ENCODE results near the gene SRPK2.

SRPK2 gene

DNA sequence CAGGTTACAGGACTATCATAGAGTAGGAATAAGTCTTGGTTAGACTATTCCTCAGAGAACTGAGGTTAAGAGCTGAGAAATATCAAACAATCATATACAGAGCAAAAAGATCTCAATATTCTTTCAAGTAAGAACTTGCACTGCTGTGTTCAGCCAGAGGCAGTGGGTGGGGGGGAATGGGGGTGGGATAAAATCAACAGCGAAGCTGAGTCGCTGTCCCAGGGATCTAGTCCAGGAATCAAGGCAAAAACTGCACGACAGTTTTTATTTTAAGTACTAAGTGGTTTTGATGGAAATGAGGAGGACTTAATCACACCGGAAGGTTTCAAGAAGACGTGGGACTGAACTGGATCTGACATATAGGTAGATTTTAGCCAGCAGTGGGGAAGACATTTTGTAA is 159.1 kb downstream of the SRPK2 start:
- FAIRE-seq (no peak), DNase-seq (ENCODE audit: insufficient read length, low spot score) (no peak)

DNA sequence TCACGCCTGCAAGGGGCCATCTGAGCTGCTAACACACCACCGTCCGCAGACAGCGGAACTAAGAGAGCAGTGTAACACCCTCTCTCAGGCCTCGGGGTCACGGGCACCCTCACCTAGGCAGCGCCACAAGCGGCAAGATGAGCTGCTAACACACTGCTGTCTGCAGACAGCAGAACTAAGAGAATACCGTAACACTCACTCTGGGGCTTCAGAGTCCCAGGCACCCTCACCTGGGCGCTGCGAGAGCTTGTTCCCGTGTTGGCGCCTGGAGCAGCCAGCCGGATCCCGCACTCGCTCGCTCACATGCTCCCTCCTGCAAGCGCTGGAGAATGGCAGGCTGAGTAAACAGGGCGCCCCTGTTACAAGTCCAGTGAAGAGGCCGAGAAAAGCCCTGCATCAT is 160.2 kb downstream of the SRPK2 start:
- FAIRE-seq (no peak), DNase-seq (ENCODE audit: insufficient read length, low spot score) (no peak)

DNA sequence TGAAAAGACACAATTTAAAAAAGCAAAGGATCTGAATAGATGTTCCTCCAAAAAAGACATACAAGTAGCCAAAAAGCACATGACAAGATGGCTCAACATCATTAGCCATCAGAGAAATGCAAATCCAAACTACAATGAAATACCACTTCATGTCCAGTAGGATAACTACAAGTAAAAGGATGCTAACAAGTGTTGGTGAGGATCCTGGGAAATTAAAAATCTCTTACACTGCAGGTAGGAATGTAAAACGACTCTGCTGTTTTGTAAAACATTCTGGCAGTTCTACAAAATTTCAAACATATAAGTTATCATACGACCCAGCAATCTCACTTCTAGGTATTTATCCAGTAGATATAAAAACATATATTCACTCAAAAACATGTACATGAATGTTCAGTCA is 161.3 kb downstream of the SRPK2 start:
- FAIRE-seq (no peak), DNase-seq (ENCODE audit: insufficient read length, low spot score) (no peak)

DNA sequence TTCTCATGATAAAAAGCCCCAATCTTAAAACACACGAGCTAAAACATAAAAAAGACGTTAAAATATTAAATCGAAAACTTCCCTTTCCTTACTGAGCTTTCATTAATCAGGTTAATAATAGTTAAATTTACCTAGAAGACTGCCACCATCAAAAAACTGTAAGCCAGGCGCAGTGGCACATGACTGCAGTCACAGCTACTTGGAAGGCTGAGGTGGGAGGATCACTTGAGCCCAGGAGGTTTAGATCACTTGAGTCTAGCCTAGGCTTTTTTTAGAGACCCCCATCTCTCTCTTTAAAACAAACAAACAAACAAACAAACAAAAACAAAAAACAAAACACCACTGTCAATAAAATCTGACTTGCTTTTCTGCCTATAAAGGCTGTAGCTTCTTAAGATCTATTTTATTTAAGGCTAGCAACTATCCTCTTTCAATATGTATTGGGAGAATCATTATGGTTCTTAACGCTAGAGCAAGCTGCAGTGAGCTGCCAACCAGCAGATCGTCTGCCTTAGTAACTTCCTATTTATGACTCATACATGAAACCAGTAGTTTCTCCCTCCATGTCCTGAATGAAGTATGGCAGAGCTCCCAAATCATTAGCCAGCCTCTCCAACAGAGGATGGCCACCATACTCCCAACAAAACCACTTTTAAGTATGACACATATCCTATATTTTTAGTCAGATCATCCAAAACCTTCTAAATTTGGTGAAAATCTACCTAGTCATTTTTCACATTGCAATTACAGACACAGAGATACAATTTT is 163.7 kb downstream of the SRPK2 start:
- DNase-seq (ENCODE audit: insufficient read length, low spot score) (peak; percentile 68), FAIRE-seq (no peak)

DNA sequence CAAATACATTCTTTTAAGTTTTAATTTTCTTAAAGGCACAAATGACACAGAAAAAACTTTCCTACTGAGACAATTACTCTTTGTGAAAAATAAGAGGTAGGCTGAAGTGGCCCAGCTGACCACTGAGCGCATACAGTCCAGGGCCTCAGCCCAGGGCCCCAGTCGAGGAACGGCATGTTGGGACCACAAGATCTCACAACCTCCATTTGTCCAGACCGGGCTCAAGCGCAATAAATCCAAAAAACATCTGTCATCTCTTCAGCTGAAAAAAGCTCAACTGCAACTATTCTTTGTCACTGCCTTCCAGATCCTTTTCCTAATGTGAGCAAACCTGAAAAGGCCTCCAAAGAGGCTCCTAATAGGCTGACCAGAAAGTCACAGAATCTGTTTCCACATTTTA is 165.8 kb downstream of the SRPK2 start:
- FAIRE-seq: no peak
- DNase-seq (ENCODE audit: insufficient read length, low spot score): no peak

DNA sequence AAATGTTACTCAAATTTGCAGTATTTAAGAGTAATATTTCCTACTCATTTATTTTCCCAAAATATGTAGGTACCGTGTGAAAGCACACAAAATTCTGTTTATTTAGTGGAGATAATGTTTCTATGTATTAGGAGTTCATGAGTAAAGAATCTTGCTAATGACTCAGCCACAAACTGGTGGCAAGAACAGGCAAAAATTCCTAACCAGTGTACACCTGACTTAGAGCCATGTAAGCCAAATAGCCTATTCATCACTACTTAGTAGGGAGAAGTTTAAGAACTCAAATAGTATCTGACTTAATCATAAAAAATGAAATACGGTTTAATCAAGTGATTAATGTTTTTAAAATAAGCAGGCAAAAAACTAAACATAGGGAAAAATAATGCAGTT is 169.0 kb downstream of the SRPK2 start:
- FAIRE-seq: no peak
- no peak for DNase-seq (ENCODE audit: insufficient read length, low spot score)

DNA sequence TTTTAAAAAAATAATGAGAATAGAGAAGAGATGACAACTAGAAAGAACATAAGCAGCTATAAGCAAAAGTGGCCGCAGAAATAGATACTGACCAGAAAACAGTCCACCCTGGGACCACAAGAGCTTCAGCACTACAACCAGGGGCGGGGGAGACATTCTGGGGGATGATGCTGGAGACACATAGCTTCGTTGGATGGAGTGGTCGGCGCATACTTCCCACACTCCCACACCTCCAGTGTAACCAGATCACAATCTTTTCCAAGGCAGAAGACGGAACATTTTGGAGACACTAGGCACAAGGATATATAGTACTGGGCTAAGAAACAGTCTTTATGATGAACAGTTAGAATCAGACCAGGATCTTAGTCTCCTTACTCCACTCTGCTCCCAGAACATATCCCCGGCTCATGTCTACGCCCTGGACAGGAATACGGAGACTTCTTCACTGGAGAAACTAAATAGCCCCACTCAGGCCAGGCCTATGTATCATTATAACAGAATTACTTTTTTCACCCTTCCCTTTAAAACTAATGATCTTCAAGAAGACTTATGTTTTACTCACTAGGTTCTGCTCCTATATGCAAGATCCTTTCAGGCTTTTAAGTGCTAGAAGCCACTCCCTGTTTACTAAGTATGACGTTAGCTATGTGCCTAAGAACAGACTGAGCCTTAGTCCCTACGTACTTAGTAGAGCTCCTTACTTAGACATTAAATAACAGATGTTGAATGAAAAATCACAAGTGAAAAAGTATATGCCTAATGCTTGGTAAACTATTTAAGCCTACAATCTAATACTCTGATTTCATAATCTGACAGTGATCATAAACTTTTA is 169.6 kb downstream of the SRPK2 start:
- FAIRE-seq (no peak), DNase-seq (ENCODE audit: insufficient read length, low spot score) (no peak)

DNA sequence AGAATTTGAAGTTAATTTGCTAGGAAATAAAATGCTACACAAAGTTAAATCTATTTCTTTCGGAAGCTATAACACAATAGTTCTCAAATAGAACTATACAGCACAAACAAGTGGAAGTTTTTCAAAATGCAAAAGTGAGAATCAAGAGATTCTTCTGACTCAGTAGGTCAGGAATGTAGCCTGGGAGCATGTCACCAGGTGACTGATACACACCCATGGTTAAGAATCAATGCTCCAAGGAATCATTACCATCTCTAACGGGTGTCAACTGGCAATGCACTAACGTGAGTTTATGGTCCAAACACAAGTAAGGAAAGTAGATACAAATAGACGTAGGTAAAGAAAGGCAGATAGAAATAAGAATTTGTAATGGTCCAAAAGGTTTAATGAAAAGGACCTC is 170.5 kb downstream of the SRPK2 start:
- FAIRE-seq (no peak), DNase-seq (ENCODE audit: insufficient read length, low spot score) (peak; percentile 7)

DNA sequence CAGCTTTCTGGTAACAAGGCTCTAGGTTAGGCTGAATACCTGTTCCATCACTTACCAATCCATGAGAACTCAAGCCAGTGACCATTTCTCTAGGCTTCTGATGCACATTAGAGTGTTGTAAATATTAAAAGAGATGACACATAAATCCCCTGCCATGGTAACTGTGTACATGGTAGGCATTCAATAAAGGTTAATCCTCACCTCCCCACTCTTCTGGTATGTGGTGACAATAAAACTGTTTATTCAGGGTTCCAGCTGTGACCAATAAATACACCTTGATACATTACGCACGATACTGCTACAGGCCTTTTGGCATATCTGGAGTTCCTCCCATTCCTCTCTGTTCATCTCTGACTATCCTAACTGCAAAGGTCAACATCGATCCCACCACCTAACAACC is 171.9 kb downstream of the SRPK2 start:
- DNase-seq (ENCODE audit: insufficient read length, low spot score): no peak

DNA sequence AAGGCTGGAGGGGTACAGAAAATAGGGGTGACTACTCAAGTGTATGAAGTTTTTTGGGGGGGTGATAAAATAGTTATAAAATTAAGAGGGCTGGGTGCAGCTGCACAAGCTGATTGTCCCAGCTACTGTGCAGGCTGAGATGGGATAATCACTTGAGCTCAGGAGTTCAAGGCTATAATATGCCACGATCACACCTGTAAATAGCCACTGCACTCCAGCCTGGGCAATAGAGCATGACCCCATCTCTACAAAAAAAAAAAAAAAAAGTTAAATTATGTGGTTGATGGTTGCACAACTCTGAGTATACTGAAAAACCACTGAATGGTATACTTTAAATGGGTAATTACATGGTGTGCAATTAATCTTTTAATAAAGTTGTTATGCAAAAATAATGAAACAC is 172.9 kb downstream of the SRPK2 start:
- no peak for FAIRE-seq
- no peak for DNase-seq (ENCODE audit: insufficient read length, low spot score)

More for the DNA sequence above, 171.9 kb downstream of the SRPK2 start:
- no peak for FAIRE-seq

DNA sequence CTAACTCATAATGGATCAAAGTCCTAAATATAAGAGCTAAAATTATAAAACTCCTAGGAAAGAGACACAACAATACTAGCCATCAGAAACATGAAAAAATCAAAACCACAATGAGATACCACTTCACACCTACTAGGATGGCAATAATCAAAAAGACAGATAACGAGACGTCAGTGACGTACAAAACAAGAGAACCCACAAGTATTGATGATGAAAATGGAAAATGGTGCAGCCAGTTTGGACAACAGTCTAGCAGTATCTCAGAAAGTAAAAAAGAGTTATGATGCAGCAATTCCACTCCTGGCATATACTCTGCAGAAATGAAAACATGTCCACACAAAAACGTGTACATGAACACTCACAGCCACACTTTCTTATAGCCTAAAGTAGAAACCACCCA is 173.5 kb downstream of the SRPK2 start:
- DNase-seq (ENCODE audit: insufficient read length, low spot score) (no peak), FAIRE-seq (no peak)

DNA sequence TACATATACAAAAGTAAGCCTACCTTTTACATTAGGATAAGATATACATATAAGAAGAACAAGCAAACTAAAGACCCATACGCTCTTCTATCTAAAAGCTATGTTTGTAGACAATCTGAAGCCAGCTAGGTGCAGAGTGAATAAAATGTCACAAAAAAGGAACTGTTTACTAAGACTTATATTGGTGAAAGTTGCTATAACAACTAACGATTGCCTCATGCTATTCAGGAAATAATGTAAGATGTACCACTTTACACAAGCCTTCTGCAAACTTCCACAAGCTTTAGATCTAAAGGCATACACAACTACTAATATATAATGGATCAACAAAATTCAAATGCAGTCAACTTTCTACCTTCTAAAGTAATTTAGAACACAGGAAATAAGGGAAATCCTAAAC is 175.1 kb downstream of the SRPK2 start:
- DNase-seq (ENCODE audit: insufficient read length, low spot score): no peak
- no peak for FAIRE-seq

DNA sequence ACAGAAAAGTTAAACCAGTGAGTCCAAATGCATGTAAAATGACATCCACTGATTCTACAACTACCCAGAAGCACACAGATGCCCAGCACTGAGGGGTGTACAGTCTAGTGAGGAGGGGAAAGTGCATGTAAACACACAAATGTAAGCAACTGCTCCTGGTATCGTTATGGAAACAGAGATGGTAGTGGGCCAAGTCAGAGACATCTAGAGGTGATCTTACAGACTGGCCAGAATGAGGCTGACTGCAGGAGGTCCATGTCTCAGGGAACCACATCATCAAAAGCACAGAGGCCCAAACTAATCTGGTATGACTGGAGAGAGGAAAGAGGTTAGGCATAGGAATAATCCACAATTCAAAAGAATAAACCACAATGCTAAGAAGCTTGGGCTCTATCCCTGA is 176.5 kb downstream of the SRPK2 start:
- DNase-seq (ENCODE audit: insufficient read length, low spot score): no peak
- FAIRE-seq: no peak

DNA sequence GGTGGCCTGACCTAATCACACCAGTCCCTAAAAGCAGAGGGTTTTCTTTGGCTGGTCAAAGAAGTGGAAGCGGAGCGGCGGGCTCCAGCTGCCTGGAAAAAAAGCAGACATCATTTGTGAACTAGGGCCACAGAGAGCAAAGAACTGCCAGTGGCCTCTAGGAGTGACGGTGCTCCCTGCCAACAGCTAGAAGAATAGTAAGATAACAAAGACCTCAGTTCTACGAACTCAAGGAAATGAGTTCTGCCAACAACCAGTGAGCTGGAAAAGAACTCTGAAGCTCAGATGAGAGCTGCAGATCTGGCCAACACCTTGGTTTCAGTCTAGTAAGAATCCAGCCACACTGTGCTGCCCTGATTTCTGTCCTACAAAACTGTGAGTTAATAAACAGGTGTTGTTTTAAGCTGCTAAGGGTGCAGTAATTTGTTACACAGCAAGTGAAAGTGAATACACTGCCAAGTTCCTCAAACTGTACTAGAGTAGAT is 178.0 kb downstream of the SRPK2 start:
- FAIRE-seq: no peak
- DNase-seq (ENCODE audit: insufficient read length, low spot score): no peak

DNA sequence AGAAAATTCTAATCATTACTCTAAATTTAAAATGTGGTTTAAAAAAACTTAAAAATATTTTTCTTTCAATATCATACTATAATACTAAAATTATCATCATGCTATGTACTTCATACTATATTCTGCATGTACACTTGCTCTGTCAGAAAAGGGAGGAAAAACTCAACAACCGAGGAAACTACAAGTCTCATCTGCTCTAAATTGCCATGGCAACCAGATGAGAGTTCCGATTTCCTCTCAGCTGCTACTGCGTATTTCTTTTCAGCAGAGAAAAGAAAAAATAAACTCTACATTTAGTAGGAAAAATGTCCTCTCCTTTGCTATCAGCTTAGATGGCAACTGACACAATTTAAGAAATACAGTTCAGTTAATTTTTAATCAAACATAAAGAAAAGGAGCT is 178.9 kb downstream of the SRPK2 start:
- FAIRE-seq: no peak
- DNase-seq (ENCODE audit: insufficient read length, low spot score): no peak

DNA sequence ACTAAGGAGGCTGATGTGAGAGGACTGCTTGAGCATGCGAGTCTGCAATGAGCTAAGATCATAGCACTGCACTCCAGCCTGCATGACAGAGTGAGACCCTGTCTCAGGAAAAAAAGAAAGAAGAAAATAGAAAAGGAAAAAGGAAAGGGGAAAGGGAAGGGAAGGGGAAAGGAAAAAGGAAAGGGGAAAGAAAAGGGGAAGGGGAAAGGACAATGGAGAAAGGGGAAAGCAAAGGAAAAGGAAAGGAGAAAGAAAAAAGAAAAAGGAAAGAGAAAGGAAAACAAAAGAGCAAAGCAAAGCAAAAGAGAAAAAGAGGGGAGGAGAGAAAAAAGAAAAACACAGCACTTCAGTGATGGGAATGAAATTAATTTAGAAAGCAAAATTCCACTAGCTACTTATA is 179.3 kb downstream of the SRPK2 start:
- FAIRE-seq (no peak), DNase-seq (ENCODE audit: insufficient read length, low spot score) (no peak)

DNA sequence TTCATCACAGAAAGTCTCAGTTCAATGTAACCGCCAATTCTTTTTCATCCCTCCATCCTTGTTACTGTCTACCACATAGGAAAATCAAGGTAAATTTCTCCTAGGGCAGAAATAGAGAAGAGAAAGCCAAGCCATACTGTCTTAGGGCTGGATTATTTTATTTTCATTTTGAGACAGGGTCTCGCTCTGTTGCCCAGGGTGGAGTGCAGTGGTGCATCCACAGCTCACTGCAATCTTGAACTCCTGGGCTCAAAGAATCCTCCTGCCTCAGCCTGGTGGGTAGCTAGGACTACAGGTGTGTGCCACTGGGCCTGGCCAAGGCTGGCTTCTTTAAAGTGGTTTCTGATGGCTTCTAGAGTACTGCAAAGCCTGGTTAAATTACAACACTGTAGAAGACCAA is 181.7 kb downstream of the SRPK2 start:
- DNase-seq (ENCODE audit: insufficient read length, low spot score) (no peak), FAIRE-seq (no peak)

DNA sequence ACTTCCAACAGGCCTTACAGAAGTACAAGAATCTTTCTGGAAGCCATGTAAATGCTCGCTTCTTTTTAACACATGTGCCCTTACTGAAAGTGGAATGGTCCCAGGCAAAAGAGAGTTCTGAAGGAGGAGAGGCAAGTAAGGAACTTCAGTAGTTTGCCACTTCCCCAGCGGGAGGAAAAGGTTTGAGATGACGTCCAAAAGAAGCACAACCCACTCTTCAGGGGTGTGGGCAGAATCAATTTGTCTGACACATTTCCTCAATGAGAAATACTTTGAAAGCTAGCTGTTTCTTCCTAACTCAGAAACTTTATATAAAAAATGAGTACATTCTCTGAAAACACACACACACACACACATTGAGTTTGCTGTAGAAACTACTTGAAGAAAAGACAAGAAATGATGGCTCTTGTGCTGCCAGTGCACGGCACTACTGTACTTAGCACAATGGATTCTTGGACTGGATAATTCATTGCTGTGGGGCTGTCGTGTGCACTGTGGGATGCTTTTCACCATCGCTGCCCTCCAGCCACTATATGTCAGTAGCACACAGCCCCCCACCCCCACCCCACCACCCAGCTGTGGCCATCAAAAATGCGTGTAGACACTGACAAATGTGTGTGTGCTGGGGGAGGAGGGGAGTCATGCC is 183.0 kb downstream of the SRPK2 start:
- no peak for DNase-seq (ENCODE audit: insufficient read length, low spot score)
- no peak for FAIRE-seq

DNA sequence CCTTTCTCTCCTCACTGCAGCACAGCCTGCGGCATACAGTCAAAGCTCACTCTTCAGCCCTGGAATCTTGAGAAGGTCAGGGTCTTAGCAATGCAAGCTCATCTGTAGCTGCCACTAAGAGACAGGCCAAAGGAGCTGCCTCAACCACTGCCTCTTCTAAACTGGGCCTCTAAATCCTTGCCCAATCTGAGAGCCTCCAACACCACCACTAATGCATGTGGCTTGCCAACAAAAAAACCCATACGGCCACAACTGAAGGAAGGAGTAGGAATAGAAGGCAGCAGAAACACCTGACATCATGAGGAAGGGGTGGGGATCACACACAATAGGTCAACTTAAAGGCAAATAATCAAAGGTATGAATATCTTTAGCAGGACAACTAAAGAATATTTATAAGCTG is 183.8 kb downstream of the SRPK2 start:
- FAIRE-seq: no peak
- no peak for DNase-seq (ENCODE audit: insufficient read length, low spot score)

DNA sequence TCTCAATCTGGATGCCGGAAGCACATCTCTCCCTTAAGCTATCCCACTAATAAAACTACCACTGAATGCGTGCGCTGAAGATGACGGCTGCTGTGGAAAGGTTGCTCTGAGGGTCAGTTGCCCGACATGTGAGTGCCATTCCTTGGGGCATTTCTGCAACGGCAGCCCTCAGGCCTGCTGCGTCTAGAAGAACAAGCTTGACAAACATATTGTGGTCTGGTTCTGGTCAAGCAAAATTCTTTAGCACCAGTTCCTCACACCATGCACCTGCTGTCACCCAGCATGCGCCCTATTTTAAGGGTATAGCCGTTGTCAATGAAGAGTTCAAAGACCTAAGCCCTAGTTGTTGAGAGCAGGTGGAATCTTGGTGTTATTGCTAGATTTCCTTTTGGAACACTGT is 184.2 kb downstream of the SRPK2 start:
- FAIRE-seq: no peak

DNA sequence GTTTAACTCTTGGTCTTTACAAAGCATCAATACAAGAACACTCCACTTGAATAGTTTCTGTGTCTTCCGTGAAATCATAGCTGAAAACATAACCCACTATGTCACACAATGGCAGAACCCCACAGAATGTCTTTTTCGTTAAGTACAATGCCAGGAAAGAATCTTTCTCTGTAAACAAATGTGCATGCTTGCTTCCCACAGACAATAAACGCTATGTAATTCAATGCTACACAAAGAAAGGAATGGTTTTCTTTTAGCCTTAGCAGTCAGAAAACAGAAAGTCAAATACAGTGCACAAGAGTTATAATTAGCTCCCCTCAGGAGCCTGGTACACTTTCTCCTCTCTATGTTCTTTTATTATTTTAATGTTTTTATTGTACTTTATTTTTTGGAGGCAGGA is 186.1 kb downstream of the SRPK2 start:
- DNase-seq (ENCODE audit: insufficient read length, low spot score) (no peak), FAIRE-seq (no peak)

More for the DNA sequence above, 184.2 kb downstream of the SRPK2 start:
- no peak for DNase-seq (ENCODE audit: insufficient read length, low spot score)

DNA sequence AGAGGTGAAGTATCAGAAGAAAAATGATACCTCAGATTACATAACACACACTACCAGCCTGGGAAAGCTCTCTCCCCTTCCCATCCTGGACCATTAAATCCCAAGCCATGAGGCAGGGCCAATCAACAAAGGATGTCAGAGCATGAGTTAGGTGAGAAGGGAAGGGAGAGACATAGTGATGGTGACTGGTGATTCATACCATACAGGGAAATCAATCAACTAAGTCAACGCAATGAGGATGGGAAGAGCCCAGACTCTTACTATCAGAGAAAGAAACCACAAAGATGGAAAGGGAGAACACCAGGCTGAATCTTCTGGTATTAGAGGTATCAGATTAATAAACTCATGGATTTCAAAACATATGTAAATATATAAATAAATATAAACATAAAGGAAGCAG is 189.3 kb downstream of the SRPK2 start:
- no peak for FAIRE-seq
- no peak for DNase-seq (ENCODE audit: insufficient read length, low spot score)
